ENCODE data around the gene EVI5.
A peak's percentile ranks its signal among the peaks of the same experiment; 100 is the strongest.

EVI5 gene

DNA sequence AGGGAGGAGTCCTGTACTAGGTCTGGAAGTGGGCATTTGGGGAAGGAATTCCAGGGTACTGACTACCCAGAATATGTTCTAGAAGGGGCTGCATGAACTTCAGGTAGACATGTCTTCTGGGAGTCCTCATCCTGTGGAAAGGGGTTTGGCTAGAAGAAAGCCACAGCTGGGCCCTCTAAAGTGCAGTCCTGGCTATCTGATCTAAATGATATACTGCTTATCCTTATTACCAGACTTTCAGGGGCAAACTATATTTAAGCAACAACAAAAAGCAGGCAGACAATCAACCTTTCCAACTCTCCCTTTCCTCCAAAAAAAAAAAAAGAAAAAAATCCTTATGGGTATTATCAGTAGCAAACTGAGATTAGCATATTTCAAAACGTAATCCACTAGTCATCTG lies 268.3 kb downstream of the EVI5 start:
- no peak for DNase-seq (ENCODE audit: low read depth in 3 of 3)

DNA sequence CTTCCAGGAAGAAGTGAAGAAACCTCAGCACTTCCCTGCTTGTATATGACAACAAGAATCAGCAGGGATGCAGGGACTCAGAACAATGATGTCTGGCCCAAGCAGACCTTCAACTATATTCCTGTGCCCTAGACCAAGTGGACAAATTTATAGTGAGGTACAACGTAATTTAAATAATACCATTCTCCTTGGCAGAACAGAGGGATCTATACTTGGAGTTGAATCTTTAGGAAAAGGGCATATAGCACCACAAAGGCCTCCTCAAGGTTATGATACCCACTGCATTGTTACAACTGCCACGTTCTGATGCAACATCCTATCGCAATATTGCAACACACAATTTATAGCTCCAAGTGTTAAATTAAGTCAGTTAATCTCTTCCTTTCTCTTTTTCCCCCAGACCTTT lies 269.1 kb downstream of the EVI5 start:
- no peak for DNase-seq (ENCODE audit: low read depth in 3 of 3)

DNA sequence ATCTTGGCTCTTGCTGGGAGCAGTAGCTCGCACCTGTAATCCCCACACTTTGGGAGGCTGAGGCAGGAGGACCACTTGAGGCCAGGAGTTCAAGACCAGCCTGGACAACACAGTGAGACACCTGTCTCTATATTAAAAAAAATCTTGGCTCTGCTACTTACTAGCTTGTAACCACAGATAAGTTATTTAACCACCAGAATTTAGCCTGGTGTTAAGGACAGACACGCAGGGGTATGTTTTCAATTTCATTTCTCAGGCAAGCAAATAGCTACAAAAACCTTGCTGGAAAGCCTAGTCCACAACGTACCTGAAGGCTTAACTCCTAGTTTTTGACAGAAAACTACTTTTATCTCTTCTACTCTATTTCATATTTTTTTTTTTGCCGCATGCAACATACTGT lies 273.4 kb downstream of the EVI5 start:
- DNase-seq (ENCODE audit: low read depth in 3 of 3), result no peak

GRCh38 chr1:92509619-92510018 lies 275.3 kb downstream of the EVI5 start:
- no peak for DNase-seq (ENCODE audit: low read depth in 3 of 3)

- no peak for DNase-seq (ENCODE audit: low read depth in 3 of 3)
Measured at GRCh38 chr1:92505015-92505692, 279.8 kb downstream of the EVI5 start.

- no peak for DNase-seq (ENCODE audit: low read depth in 3 of 3)
Measured at GRCh38 chr1:92504291-92505014, 280.5 kb downstream of the EVI5 start.

GRCh38 chr1:92503926-92504285 lies 281.0 kb downstream of the EVI5 start:
- no peak for DNase-seq (ENCODE audit: low read depth in 3 of 3)

- DNase-seq (ENCODE audit: low read depth in 3 of 3), result no peak
Measured at GRCh38 chr1:92503043-92503925, 281.6 kb downstream of the EVI5 start.

- DNase-seq (ENCODE audit: low read depth in 3 of 3), result no peak
Measured at GRCh38 chr1:92502247-92502646, 282.7 kb downstream of the EVI5 start.

DNA sequence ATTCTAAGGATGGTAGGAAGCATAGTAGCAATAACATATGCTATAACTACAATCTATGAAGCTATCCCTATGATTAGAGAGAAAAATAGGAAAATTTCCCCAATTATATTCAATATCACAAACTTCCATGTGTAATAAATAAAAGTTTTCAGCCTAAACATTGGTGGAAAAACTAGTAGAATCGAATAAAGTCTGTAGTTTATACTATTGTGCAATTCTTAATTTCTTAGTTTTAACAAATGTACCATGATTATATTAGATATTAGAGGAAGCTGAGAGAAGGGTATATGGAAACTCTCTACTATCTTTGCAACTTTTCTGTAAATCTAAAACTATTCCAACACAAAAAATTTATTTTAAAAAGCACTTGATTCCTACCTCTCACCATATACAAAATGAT lies 284.4 kb downstream of the EVI5 start:
- DNase-seq (ENCODE audit: low read depth in 3 of 3), result no peak

DNA sequence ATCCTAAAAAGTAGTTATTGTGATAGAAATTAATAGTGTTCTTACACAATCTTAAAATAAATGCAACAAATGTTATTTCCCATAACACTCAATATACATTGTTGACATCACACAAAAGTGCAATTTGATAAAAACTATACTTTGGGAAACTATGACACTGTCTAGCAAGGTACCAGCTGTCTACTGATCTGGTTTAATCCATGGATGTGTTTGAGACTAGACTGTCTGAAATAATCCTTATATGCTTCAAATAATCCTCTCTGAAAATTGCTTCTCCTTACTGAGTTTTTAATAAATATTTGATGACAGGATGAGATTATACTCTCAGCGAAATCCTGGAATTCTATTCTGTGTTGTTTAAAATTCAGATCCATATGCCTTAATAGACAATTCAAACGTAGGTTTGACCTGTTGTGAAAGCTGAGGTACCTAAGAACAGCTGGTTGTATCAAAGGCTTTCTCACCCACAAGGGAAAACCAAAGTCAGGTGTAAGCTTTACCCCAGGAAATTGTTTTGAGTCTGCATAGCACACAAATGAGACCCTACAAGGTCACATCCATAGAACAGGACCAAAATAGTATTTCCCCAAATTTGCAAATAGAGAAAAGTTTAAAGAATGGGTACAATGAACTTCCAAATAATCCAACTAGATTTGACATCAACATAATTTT lies 289.4 kb downstream of the EVI5 start:
- no peak for DNase-seq (ENCODE audit: low read depth in 3 of 3)

GRCh38 chr1:92494485-92495141 lies 290.3 kb downstream of the EVI5 start:
- DNase-seq (ENCODE audit: low read depth in 3 of 3), result no peak

- no peak for DNase-seq (ENCODE audit: low read depth in 3 of 3)
Measured at GRCh38 chr1:92493139-92493538, 291.8 kb downstream of the EVI5 start.

- no peak for DNase-seq (ENCODE audit: low read depth in 3 of 3)
Measured at GRCh38 chr1:92488832-92489231, 296.1 kb downstream of the EVI5 start.

DNA sequence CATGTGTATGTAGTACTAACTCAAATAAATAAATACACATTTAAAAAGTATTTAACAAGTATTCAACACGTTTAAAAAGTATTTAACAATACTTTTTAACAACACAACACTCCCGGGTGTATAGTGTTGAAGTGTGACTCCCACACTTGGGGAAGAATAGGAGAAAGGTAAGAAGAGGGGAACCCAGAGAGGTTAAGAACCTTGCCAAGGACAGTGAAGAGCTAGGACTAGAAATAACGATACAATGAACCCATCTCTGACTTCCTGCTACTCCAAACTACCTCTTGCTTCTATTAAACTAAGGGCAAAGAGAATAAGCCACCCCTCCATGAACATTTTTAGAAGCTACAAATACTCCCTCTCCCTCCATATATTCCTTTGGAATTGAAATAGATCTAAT lies 296.5 kb downstream of the EVI5 start:
- no peak for DNase-seq (ENCODE audit: low read depth in 3 of 3)

DNA sequence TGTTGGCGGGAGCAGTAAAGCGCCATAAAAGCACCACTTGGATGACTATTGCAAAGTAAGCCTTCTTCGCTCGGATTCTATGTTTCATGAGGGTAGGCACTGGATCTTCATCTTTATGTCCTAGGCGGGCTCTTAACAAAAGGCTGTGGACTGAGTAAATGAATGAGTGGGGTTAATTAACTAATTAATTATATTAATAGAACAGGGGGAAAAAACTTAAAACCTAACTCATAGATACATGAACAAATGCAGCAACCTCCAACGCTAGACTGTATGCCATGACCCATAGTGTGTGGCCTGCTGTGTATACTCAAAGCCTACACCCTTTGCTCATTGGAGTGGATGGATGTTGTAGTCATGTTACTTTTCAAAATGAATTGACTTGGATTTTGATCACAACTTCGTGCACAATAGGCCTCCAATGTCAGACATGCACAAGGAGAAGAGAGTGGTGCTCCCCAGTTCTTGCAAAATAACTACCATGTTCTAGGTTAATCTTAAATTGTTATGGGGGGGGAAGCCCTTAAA lies 297.8 kb downstream of the EVI5 start:
- no peak for DNase-seq (ENCODE audit: low read depth in 3 of 3)

DNA sequence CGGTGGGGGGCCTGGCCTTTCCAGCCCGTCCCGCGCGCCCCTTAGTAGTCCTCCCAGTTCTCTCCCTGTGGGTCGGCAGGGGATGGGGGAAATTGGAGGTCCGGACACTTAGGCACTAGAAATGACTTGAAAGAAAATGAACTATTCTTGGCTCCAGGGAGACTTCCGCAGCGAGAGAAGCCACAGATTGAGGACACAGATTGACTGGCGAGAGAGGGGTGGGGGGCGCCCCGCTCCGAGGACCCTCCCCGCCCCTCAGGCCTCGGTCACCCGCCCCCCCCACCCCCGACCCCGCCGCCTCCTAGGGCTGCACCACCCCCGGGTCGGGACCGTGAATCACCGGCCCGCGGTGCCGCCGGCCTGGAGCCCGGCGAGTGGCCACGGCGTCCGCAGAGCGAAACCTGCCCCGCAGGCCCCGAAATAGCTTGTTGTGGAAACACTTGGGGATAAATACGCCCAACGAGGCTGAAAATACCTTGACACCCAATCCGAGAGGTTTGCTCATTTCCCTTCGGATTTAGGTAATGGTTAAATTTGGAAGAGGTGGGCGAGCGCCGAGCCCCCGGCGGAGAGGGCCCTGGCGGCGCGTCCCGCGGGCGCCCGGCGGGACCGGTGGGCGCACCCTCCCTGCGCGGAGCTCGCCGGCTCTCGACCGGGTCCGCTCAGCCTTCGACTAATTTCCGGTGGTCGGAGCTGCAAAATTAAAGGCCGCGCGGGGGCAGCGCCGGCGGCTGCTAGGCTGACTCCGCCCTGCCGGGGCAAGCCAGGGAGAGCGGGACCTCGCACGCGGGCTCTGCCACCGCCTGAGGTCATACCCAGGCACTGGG lies 298.4 kb downstream of the EVI5 start, which contains the start of gene GFI1:
Gene GFI1 (minus strand): TSS at position 675 of the 827 bp plus-strand sequence. CDS start 3,438 bp downstream, outside the sequence.
- peak; percentile 50 to 77 (median 51) for DNase-seq (ENCODE audit: low read depth in 3 of 3)

- DNase-seq (ENCODE audit: low read depth in 3 of 3), result peak; percentile 73 to 89 (median 76)
Measured at GRCh38 chr1:92485381-92486250, 299.3 kb downstream of the EVI5 start.

Data from stimulated activated CD4-positive, alpha-beta T cell treated with anti-CD3 and anti-CD28 coated beads, TNF-alpha, amount 100 ng/mL, for 24 hours (primary cell).